ENCODE measurements around the gene NRK.
A peak's percentile ranks its signal among the peaks of the same experiment; 100 is the strongest.
"Not testable (repeated sequence)": the region's sequence is repeated elsewhere in the genome, so short reads cannot be mapped to it uniquely, and the experiment has no call there.

Gene NRK

GRCh38 chrX:105909576-105909975, 87.2 kb downstream of the NRK start:
- DNase-seq, result no peak

- DNase-seq, result no peak
Measured at GRCh38 chrX:105910563-105911105, 88.3 kb downstream of the NRK start.

- no peak for DNase-seq
Measured at GRCh38 chrX:105945266-105945665, 122.9 kb downstream of the NRK start.

GRCh38 chrX:105969487-105969886, 147.1 kb downstream of the NRK start:
- DNase-seq, result no peak

- DNase-seq, result no peak
Measured at GRCh38 chrX:105972690-105973386, 150.5 kb downstream of the NRK start.

GRCh38 chrX:105973387-105973739, 151.0 kb downstream of the NRK start:
- DNase-seq, result no peak

DNA sequence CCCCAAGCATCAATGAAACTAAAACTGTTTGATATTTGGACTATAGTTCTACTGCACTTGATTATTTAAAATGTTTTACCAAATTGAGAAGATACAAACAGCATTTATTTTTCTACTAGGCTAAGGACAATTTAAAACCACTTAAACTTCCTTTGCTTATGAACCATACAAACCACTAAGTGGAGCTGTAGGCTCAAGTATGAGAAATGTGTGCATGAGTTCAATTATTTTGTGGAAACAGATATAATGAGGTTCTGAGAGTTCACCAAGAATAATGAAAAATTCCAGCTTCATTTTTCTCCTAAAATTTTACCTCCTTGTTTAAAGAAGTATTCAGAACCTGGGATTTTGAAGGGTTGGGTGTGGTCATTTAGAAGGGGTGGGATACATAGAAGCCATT, 153.0 kb downstream of the NRK start:
- DNase-seq, result peak; percentile 32

DNA sequence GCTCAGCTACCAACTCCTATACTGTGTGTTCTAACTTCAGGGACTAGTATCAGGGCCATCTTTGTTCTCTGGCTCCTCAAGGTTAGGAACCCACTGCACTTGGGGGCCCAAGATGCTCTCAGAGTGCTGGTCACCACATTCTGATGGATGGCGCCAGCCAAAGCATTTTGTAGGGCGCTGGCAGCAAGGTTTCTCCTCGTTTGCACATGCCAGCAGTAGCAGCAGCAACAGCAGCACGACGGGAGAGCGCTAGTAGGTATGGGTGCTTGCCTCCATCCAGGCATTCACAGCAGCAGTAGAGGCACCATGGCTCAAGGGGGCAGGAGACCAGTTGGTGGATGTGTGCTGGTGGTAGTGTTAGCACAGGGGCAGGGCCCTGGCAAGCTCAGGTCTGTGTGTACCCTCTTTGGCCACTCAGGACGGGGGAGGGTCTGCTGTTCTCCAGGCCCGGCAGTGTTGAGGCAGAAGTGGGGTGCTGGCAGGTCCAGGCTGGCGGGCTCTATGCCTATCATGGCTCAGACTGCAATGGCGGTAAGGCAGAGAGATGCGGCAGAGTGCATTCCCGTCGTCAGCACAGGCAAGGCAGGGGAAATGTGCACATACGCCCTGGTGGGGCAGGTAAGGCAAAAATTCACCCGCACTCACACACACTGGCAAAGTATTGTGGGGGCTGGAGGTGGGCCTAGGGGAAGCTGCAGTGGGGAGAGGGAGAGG, 159.6 kb downstream of the NRK start:
- DNase-seq, result no peak

- DNase-seq, result not testable (repeated sequence)
Measured at GRCh38 chrX:105988487-105988886, 166.1 kb downstream of the NRK start.

DNA sequence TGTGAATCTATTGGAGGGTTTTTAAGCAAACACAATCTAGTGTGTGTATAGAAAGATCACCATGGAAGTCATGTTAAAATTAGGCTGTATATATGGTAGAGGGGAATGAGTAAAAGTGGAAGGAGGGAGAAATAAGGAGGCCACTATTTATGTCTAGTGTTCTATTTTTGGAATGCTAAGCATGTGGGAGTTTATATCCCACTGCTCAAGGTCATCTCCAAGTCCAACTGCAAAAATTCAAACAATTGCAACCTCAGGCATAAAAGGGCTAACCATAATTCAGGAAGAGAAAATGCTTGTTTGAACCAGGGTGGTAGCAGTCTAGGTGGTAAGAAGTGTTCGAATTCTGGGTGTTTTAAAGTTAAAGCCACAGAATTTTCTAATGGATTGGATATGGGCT, 177.0 kb downstream of the NRK start:
- DNase-seq, result no peak

GRCh38 chrX:106000203-106000602, 177.9 kb downstream of the NRK start:
- no peak for DNase-seq

GRCh38 chrX:106000609-106001008, 178.3 kb downstream of the NRK start:
- not testable (repeated sequence) for DNase-seq

GRCh38 chrX:106005684-106006083, 183.3 kb downstream of the NRK start:
- DNase-seq, result no peak

GRCh38 chrX:106007815-106008214, 185.5 kb downstream of the NRK start:
- no peak for DNase-seq
